Measurements from ENCODE around the gene UQCRC1.
A peak's percentile ranks its signal among the peaks of the same experiment; 100 is the strongest.

Gene UQCRC1

GRCh38 chr3:48639944-48640606 lies 30.6 kb upstream of the UQCRC1 start:
- TF ChIP-seq CTCF (IDR thresholded peaks at IDR 0.05; ENCODE audit: borderline replicate concordance, insufficient read depth, low read depth, low read length), result no peak

GRCh38 chr3:48637305-48637704 lies 27.9 kb upstream of the UQCRC1 start:
- no peak overlapping the region for H3K4me3 ChIP-seq (ENCODE audit: low read depth, low read length)

More at GRCh38 chr3:48639944-48640606, 30.6 kb upstream of the UQCRC1 start:
- H3K4me3 ChIP-seq (ENCODE audit: low read depth, low read length), result no peak overlapping the region

GRCh38 chr3:48636149-48636655 lies 26.8 kb upstream of the UQCRC1 start:
- H3K4me3 ChIP-seq (ENCODE audit: low read depth, low read length), result peak overlapping the region; percentile 83
- TF ChIP-seq CTCF (IDR thresholded peaks at IDR 0.05; ENCODE audit: borderline replicate concordance, insufficient read depth, low read depth, low read length), result no peak

More at GRCh38 chr3:48637305-48637704, 27.9 kb upstream of the UQCRC1 start:
- no peak for TF ChIP-seq CTCF (IDR thresholded peaks at IDR 0.05; ENCODE audit: borderline replicate concordance, insufficient read depth, low read depth, low read length)

- TF ChIP-seq CTCF (IDR thresholded peaks at IDR 0.05; ENCODE audit: borderline replicate concordance, insufficient read depth, low read depth, low read length), result peak; percentile 81
- H3K4me3 ChIP-seq (ENCODE audit: low read depth, low read length), result peak within 1 kb of the TSS; percentile 83
Observed at GRCh38 chr3:48635222-48636021, 26.0 kb upstream of the UQCRC1 start, which contains the start of gene SLC26A6. Gene SLC26A6 (minus strand): TSS chr3:48635461. CDS start chr3:48635393, 68 bp downstream.

GRCh38 chr3:48634661-48635221 lies 25.3 kb upstream of the UQCRC1 start:
- no peak for TF ChIP-seq CTCF (IDR thresholded peaks at IDR 0.05; ENCODE audit: borderline replicate concordance, insufficient read depth, low read depth, low read length)
- peak overlapping the region; percentile 83 for H3K4me3 ChIP-seq (ENCODE audit: low read depth, low read length)

- no peak for TF ChIP-seq CTCF (IDR thresholded peaks at IDR 0.05; ENCODE audit: borderline replicate concordance, insufficient read depth, low read depth, low read length)
- H3K4me3 ChIP-seq (ENCODE audit: low read depth, low read length), result no peak overlapping the region
Observed at GRCh38 chr3:48633743-48634142, 24.3 kb upstream of the UQCRC1 start.

Data from GM12875 (cell line).